HG02610 (cell line): Measurements from ENCODE around the gene CAMK2B.
A peak's percentile ranks its signal among the peaks of the same experiment; 100 is the strongest.

Source experiments
- ATAC-seq: cut with Tn5 transposase; IDR thresholded peaks from one replicate; pipeline ENCODE4 v1.9.1; 2021; ENCODE audit warnings: mild to moderate bottlenecking, moderate library complexity; ENCODE audit not compliant: unreplicated experiment

The CAMK2B gene

GRCh38 chr7:44196450-44196872 is 128.9 kb downstream of the CAMK2B start:
- peak; percentile 30 for ATAC-seq

- ATAC-seq, result no peak
Observed at GRCh38 chr7:44195889-44196288, 129.5 kb downstream of the CAMK2B start.

GRCh38 chr7:44194562-44195145 is 130.7 kb downstream of the CAMK2B start:
- ATAC-seq, result no peak

- ATAC-seq, result no peak
Observed at GRCh38 chr7:44194069-44194468, 131.3 kb downstream of the CAMK2B start.

GRCh38 chr7:44193011-44193802 is 132.2 kb downstream of the CAMK2B start:
- ATAC-seq, result no peak

GRCh38 chr7:44191171-44191570 is 134.2 kb downstream of the CAMK2B start:
- no peak for ATAC-seq

- ATAC-seq, result no peak
Observed at GRCh38 chr7:44189993-44190872, 135.2 kb downstream of the CAMK2B start.

GRCh38 chr7:44189286-44189992 is 136.0 kb downstream of the CAMK2B start, which contains the start of gene GCK:
Gene GCK (minus strand): TSS chr7:44189439. CDS start chr7:44188953, 486 bp downstream.
- no peak for ATAC-seq

- no peak for ATAC-seq
Observed at GRCh38 chr7:44188480-44189225, 136.7 kb downstream of the CAMK2B start.

- ATAC-seq, result no peak
Observed at GRCh38 chr7:44187636-44188416, 137.6 kb downstream of the CAMK2B start.

GRCh38 chr7:44186736-44187135 is 138.7 kb downstream of the CAMK2B start:
- no peak for ATAC-seq

- ATAC-seq, result no peak
Observed at GRCh38 chr7:44185729-44186128, 139.7 kb downstream of the CAMK2B start.

- no peak for ATAC-seq
Observed at GRCh38 chr7:44184873-44185446, 140.4 kb downstream of the CAMK2B start.

GRCh38 chr7:44184206-44184872 is 141.1 kb downstream of the CAMK2B start:
- ATAC-seq, result no peak

- no peak for ATAC-seq
Observed at GRCh38 chr7:44183386-44183785, 142.0 kb downstream of the CAMK2B start.

GRCh38 chr7:44182827-44183226 is 142.6 kb downstream of the CAMK2B start:
- no peak for ATAC-seq

GRCh38 chr7:44180631-44181030 is 144.8 kb downstream of the CAMK2B start:
- no peak for ATAC-seq

- ATAC-seq, result no peak
Observed at GRCh38 chr7:44177570-44178131, 147.7 kb downstream of the CAMK2B start.
